ENCODE measurements around the gene XYLT1. TPM values are rescaled to one million over a fixed set of nuclear protein-coding genes. Genes with fewer than 3 reads are reported as not detected.

The XYLT1 gene
- total RNA-seq, 2 donors from 2014 or later: 5.1 to 19.3 TPM

- peaks cover 3% of the 10 kb centered on the region for H3K4me1 ChIP-seq (replicated peaks)
- no peak for TF ChIP-seq POLR2AphosphoS5 (IDR thresholded peaks at IDR 0.05)
- no peak for TF ChIP-seq POLR2A (IDR thresholded peaks at IDR 0.05)
- TF ChIP-seq, protein P1, sequence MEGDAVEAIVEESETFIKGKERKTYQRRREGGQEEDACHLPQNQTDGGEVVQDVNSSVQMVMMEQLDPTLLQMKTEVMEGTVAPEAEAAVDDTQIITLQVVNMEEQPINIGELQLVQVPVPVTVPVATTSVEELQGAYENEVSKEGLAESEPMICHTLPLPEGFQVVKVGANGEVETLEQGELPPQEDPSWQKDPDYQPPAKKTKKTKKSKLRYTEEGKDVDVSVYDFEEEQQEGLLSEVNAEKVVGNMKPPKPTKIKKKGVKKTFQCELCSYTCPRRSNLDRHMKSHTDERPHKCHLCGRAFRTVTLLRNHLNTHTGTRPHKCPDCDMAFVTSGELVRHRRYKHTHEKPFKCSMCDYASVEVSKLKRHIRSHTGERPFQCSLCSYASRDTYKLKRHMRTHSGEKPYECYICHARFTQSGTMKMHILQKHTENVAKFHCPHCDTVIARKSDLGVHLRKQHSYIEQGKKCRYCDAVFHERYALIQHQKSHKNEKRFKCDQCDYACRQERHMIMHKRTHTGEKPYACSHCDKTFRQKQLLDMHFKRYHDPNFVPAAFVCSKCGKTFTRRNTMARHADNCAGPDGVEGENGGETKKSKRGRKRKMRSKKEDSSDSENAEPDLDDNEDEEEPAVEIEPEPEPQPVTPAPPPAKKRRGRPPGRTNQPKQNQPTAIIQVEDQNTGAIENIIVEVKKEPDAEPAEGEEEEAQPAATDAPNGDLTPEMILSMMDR (IDR thresholded peaks at IDR 0.05): no peak
- no peak for DNase-seq (ENCODE audit: low spot score)
- H3K27ac ChIP-seq: no peak overlapping the region
- 82% methylated on average over 10 of the region's 10 CpGs for WGBS
- intact Hi-C loops (cut with DNase I): no loop called here
- H3K27me3 ChIP-seq (replicated peaks; ENCODE audit: insufficient read depth): no peaks in the 10 kb centered on the region
- no peaks in the 10 kb centered on the region for H3K36me3 ChIP-seq
- no peaks in the 10 kb centered on the region for H3K9me3 ChIP-seq
- no peak overlapping the region for H3K4me3 ChIP-seq
Measured at GRCh38 chr16:17272716-17273115, 198.0 kb downstream of the XYLT1 start.

DNA sequence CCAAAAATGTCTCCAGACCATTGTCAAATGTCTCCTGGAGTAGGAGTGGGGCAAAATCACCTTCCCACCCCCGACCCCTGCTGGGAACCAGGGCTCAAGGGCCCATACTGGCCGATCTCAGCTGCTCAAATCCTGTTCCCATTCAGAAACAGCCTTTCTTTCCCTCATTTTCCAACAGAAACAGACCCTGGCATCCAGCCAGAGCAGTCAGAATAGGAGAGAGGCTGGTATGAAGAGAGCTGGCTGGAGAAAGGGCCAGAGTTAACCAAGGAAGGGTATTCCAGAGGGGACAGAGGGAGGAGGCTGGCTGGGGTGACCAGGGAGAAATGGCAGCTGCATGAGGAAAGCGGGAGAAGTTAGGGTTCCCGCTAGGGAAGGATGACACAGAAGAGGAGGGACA, 199.1 kb downstream of the XYLT1 start:
- Histone ChIP-seq H3K36me3 (no peaks in the 10 kb centered on the region), H3K27me3 (replicated peaks; ENCODE audit: insufficient read depth) (no peaks in the 10 kb centered on the region), H3K9me3 (no peaks in the 10 kb centered on the region), H3K4me3 (no peak overlapping the region), H3K27ac (no peak overlapping the region), H3K4me1 (replicated peaks) (peaks cover 3% of the 10 kb centered on the region)
- intact Hi-C loops (cut with DNase I): no loop called here
- TF ChIP-seq, protein P1 (IDR thresholded peaks at IDR 0.05): no peak
- no peak for TF ChIP-seq POLR2AphosphoS5 (IDR thresholded peaks at IDR 0.05)
- no peak for TF ChIP-seq POLR2A (IDR thresholded peaks at IDR 0.05)
- DNase-seq (ENCODE audit: low spot score): no peak
- 87% methylated on average over 4 of the region's 4 CpGs for WGBS

GRCh38 chr16:17270683-17271109, 200.1 kb downstream of the XYLT1 start:
- peaks cover 3% of the 10 kb centered on the region for H3K4me1 ChIP-seq (replicated peaks)
- TF ChIP-seq POLR2AphosphoS5 (IDR thresholded peaks at IDR 0.05) (no peak), POLR2A (IDR thresholded peaks at IDR 0.05) (no peak)
- TF ChIP-seq, protein P1 (IDR thresholded peaks at IDR 0.05): no peak
- intact Hi-C loops (cut with DNase I): no loop called here
- 79% methylated on average over 6 of the region's 6 CpGs for WGBS
- H3K36me3 ChIP-seq: no peaks in the 10 kb centered on the region
- H3K27ac ChIP-seq: no peak overlapping the region
- DNase-seq (ENCODE audit: low spot score): no peak
- no peaks in the 10 kb centered on the region for H3K27me3 ChIP-seq (replicated peaks; ENCODE audit: insufficient read depth)
- H3K9me3 ChIP-seq: no peaks in the 10 kb centered on the region
- H3K4me3 ChIP-seq: no peak overlapping the region

DNA sequence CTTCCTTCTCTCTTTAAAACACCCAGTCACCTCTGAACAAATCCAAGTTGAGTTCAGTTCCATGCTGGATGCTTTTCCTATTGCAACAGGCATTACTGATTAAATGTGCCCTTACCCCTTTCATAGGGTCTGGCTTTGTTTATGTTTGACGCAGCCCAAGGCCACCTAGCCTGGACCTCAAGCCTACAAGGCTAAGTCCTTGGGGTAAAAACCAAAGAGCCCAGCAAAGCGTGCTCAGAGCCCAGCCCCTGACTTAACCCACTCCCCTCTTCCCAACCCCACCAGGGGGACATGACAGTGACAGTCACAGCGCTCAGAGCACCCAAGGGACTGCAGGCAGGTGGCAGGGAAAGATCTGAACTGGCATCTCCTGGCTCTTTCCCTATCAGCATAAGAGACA, 200.6 kb downstream of the XYLT1 start:
- H3K27ac ChIP-seq: no peak overlapping the region

GRCh38 chr16:17269439-17269838, 201.3 kb downstream of the XYLT1 start:
- Histone ChIP-seq H3K4me1 (replicated peaks) (no peaks in the 10 kb centered on the region), H3K36me3 (no peaks in the 10 kb centered on the region), H3K27me3 (replicated peaks; ENCODE audit: insufficient read depth) (no peaks in the 10 kb centered on the region), H3K9me3 (no peaks in the 10 kb centered on the region), H3K27ac (no peak overlapping the region), H3K4me3 (no peak overlapping the region)
- TF ChIP-seq POLR2A (IDR thresholded peaks at IDR 0.05) (no peak), POLR2AphosphoS5 (IDR thresholded peaks at IDR 0.05) (no peak)
- TF ChIP-seq, protein P1 (IDR thresholded peaks at IDR 0.05): no peak
- 87% methylated on average over 2 of the region's 2 CpGs for WGBS
- DNase-seq (ENCODE audit: low spot score): no peak
- intact Hi-C loops (cut with DNase I): no loop called here

More for the DNA sequence above, 200.6 kb downstream of the XYLT1 start:
- TF ChIP-seq POLR2A (IDR thresholded peaks at IDR 0.05): no peak
- no peak for TF ChIP-seq POLR2AphosphoS5 (IDR thresholded peaks at IDR 0.05)
- TF ChIP-seq, protein P1 (IDR thresholded peaks at IDR 0.05): no peak
- Histone ChIP-seq H3K4me3 (no peak overlapping the region), H3K9me3 (no peaks in the 10 kb centered on the region), H3K4me1 (replicated peaks) (no peaks in the 10 kb centered on the region), H3K27me3 (replicated peaks; ENCODE audit: insufficient read depth) (no peaks in the 10 kb centered on the region), H3K36me3 (no peaks in the 10 kb centered on the region)
- intact Hi-C loops (cut with DNase I): no loop called here
- WGBS: 87% methylated on average over 3 of the region's 3 CpGs
- DNase-seq (ENCODE audit: low spot score): no peak
